ENCODE data around the gene MYORG. TPM values are rescaled to one million over a fixed set of nuclear protein-coding genes. Genes with fewer than 3 reads are reported as not detected.
"Not testable (repeated sequence)": the region's sequence is repeated elsewhere in the genome, so short reads cannot be mapped to it uniquely, and the experiment has no call there.

The MYORG gene
- total and polyA plus RNA-seq, 10 of the 15 experiments (the other 5 are each of a cell fraction or from before 2014, with no cell fraction given), result 0.05 to 0.36 (median 0.10) TPM; not detected in 1

- TF ChIP-seq EP300 (IDR thresholded peaks at IDR 0.05; ENCODE audit: borderline replicate concordance in 1 of 2, control insufficient read depth in 1 of 2, low read depth in 2 of 2, low read length in 2 of 2), result no peak
- no peak for TF ChIP-seq KAT2A (conservative IDR thresholded peaks at IDR 0.05; ENCODE audit: control insufficient read depth, low read depth, low read length)
- TF ChIP-seq E2F4 (IDR thresholded peaks at IDR 0.05; ENCODE audit: low read depth, low read length), result no peak
- no peak for TF ChIP-seq NFYB (IDR thresholded peaks at IDR 0.05; ENCODE audit: insufficient read depth, low read depth, low read length)
- TF ChIP-seq RELA (IDR thresholded peaks at IDR 0.05; ENCODE audit: borderline replicate concordance, partially characterized antibody), result no peak
- no peak for TF ChIP-seq WRNIP1 (IDR thresholded peaks at IDR 0.05; ENCODE audit: borderline replicate concordance, low read depth, low read length)
These were observed 7.1 kb downstream of the MYORG start (continued) for GRCh38 chr9:34369636-34370035.

GRCh38 chr9:34368796-34369195, 7.9 kb downstream of the MYORG start:
- BruUV-seq (replicated peaks); H3K36me3 ChIP-seq (ENCODE audit: control insufficient read depth in 2 of 2, insufficient read depth in 2 of 2, low read length in 1 of 2); SMC1A ChIA-PET (ENCODE audit: uncharacterized antibody, unreplicated experiment); H3K79me2 ChIP-seq (ENCODE audit: control insufficient read depth, insufficient read depth, low read length); ATAC-seq; H3K4me3 ChIP-seq; RAD21 ChIA-PET (ENCODE audit: unreplicated experiment); intact Hi-C loops (cut with micrococcal nuclease; ENCODE audit: unreplicated experiment); H4K20me1 ChIP-seq (ENCODE audit: control insufficient read depth, insufficient read depth); H3K4me1 ChIP-seq (ENCODE audit: control insufficient read depth, insufficient read depth, low read length); POLR2A ChIA-PET; H3K27ac ChIP-seq (ENCODE audit: control insufficient read depth, insufficient read depth); H2AFZ ChIP-seq (ENCODE audit: control insufficient read depth, low read depth, low read length); FAIRE-seq; H3K4me2 ChIP-seq (ENCODE audit: control insufficient read depth, insufficient read depth); in situ Hi-C loops (cut with MboI); H3K9me3 ChIP-seq (replicated peaks; ENCODE audit: control insufficient read depth, insufficient read depth, low read length); H3K27me3 ChIP-seq (replicated peaks in 1 of 2; ENCODE audit: control insufficient read depth in 2 of 2, insufficient read depth in 2 of 2, low read length in 1 of 2); H3K9ac ChIP-seq (ENCODE audit: control insufficient read depth, insufficient read depth, low read length); DNase-seq (ENCODE audit: low read depth, low spot score): not testable (repeated sequence)
- WGBS (ENCODE audit: insufficient coverage, insufficient replicate concordance, low lambda C conversion rate, missing lambda C conversion rate), result 62% methylated on average over 5 of the region's 5 CpGs
- CTCF ChIA-PET, result interaction anchor here (2.5 kb wide), 1 partner anchor 11 kb away, joined by 7 read pairs; no protein-coding TSS in a partner anchor

GRCh38 chr9:34367751-34368410, 8.8 kb downstream of the MYORG start:
- H3K79me2 ChIP-seq (ENCODE audit: control insufficient read depth, insufficient read depth, low read length); DNase-seq (ENCODE audit: low read depth, low spot score); RAD21 ChIA-PET (ENCODE audit: unreplicated experiment); SMC1A ChIA-PET (ENCODE audit: uncharacterized antibody, unreplicated experiment); H3K27me3 ChIP-seq (replicated peaks in 1 of 2; ENCODE audit: control insufficient read depth in 2 of 2, insufficient read depth in 2 of 2, low read length in 1 of 2); H3K27ac ChIP-seq (ENCODE audit: control insufficient read depth, insufficient read depth); H4K20me1 ChIP-seq (ENCODE audit: control insufficient read depth, insufficient read depth); ATAC-seq; H3K4me3 ChIP-seq; H3K9me3 ChIP-seq (replicated peaks; ENCODE audit: control insufficient read depth, insufficient read depth, low read length); POLR2A ChIA-PET; H2AFZ ChIP-seq (ENCODE audit: control insufficient read depth, low read depth, low read length); H3K4me1 ChIP-seq (ENCODE audit: control insufficient read depth, insufficient read depth, low read length); H3K9ac ChIP-seq (ENCODE audit: control insufficient read depth, insufficient read depth, low read length); BruUV-seq (replicated peaks); in situ Hi-C loops (cut with MboI); CTCF ChIA-PET; intact Hi-C loops (cut with micrococcal nuclease; ENCODE audit: unreplicated experiment); FAIRE-seq; H3K4me2 ChIP-seq (ENCODE audit: control insufficient read depth, insufficient read depth); H3K36me3 ChIP-seq (ENCODE audit: control insufficient read depth in 2 of 2, insufficient read depth in 2 of 2, low read length in 1 of 2): not testable (repeated sequence)
- 13% methylated on average over 3 of the region's 3 CpGs for WGBS (ENCODE audit: insufficient coverage, insufficient replicate concordance, low lambda C conversion rate, missing lambda C conversion rate)

All from GM12878 (cell line).